Activated T-helper 17 cell treated with anti-CD3 and anti-CD28 coated beads, Interleukin-2, amount 50 U/mL, for 72 hours (primary cell): Measurements from ENCODE around the gene TMEM125. TPM values are rescaled to one million over a fixed set of nuclear protein-coding genes. Genes with fewer than 3 reads are reported as not detected.
A peak's percentile ranks its signal among the peaks of the same experiment; 100 is the strongest.

ENCODE experiments used
- ATAC-seq: fragments of 150-1000 bp; cut with Tn5 transposase; replicated peaks from 2 replicates; pipeline ENCODE4 v1.10.0; 2021; ENCODE audit warnings: mild to moderate bottlenecking, moderate library complexity
- H3K27ac Mint-ChIP-seq: one replicate; pipeline ENCODE4 v1.8.0; 2022; ENCODE audit warnings: mixed read lengths
- H3K27me3 Mint-ChIP-seq: one replicate; pipeline ENCODE4 v1.8.0; 2022; ENCODE audit warnings: mixed read lengths
- H3K36me3 Mint-ChIP-seq: one replicate; pipeline ENCODE4 v1.8.0; 2022; ENCODE audit warnings: low read depth, mild to moderate bottlenecking, mixed read lengths
- H3K4me1 Mint-ChIP-seq: one replicate; pipeline ENCODE4 v1.8.0; 2022; ENCODE audit warnings: mixed read lengths
- H3K4me3 Mint-ChIP-seq: one replicate; pipeline ENCODE4 v1.8.0; 2022; ENCODE audit warnings: mild to moderate bottlenecking, mixed read lengths
- H3K9me3 Mint-ChIP-seq: one replicate; pipeline ENCODE4 v1.8.0; 2022; ENCODE audit warnings: mixed read lengths
- total RNA-seq, 2 donors: library from RNA; stranded (reverse); gene quantifications; one replicate each; pipeline ENCODE4 v1.2.3, GENCODE V29; 2022

TMEM125 gene
- total RNA-seq, 2 donors from 2014 or later = not detected

DNA sequence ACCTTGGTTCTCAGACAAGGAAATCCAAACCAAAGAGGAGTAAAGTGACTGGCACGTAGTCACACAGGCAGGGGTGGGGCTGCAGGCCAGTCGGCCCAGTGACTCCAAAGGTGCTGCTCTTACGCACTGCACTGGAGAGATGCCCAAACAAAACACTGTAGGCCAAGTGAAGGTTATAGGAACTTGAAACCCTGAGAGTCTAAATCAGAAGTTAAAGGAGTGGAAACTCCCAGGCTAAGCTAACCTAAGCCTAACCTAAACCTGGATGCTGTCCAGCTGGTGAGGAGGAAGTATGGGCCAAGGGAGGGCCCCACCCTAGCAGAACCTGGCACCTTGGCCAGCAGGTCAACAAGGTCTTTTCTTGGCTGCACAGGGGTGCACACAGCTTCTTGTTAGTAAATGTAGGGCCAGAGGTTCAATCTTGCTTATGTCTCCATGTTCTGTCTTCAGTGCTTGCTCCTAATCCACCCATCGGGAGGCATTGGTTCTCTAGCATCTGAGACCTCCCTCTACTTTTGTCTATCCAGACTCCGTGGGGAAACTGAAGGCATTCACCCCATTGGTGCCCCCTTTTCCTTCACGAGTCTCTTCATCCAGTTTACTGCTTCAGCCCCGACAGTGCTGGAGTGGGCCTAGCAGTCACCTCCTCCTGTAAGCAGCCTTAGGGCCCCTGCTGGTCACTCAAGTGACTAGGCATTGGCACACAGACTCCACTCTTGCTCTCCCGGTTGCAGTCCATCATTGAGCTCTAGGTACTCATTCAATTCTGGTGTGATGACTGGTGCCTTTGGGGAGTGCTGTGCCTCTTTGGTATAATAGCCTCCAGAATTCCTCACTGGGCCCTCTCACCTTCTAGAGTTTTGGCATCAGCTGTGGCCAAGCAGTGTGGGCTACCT is 12.9 kb upstream of the TMEM125 start:
- Mint-ChIP-seq H3K4me1 (no peaks in the 10 kb centered on the region), H3K4me3 (no peak overlapping the region), H3K9me3 (no peaks in the 10 kb centered on the region), H3K27ac (no peak overlapping the region), H3K36me3 (no peaks in the 10 kb centered on the region), H3K27me3 (peaks cover 8% of the 10 kb centered on the region)
- ATAC-seq = no peak

DNA sequence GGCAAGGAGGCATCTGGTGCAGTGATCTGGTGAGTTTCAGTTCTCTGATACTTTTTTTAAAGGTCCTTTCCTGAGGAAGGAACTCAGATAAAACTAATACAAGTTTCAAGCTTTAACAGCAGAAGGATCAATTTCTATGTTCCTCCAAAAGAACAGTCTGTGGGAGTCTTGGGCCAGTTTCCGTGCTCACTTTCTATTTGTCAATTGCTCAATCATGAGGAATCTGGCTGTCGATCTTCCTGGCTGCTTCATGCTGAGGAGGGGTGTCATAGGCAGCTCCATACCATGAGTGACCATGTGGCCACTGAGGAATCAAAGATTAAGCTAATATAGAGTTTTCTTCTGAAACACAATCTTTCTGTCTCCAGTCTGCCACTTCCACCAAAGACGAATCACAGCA is 11.4 kb upstream of the TMEM125 start:
- H3K36me3 Mint-ChIP-seq = no peaks in the 10 kb centered on the region
- peaks cover 2% of the 10 kb centered on the region for H3K27me3 Mint-ChIP-seq
- no peak for ATAC-seq
- H3K27ac Mint-ChIP-seq = no peak overlapping the region
- H3K9me3 Mint-ChIP-seq = no peaks in the 10 kb centered on the region
- H3K4me1 Mint-ChIP-seq = no peaks in the 10 kb centered on the region
- H3K4me3 Mint-ChIP-seq = no peak overlapping the region

DNA sequence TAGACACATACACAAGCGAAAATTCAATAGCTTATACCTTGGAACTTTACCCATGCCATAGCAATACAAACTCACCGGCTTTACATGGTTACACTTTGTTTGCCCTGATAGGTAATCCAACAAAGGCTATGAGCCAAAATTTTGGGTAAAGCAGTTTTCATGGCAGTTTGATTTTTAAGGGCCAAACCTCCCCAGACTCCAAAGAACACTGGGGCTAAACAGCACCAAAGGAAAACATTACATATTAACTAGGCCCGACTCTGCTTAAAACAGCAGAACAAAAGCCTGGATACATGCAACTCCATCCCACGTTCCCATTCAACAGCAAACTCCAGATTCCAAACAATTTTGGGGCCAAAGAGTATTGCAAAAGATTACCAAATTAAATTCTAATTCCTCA is 4.4 kb upstream of the TMEM125 start:
- Mint-ChIP-seq H3K27me3 (peaks cover 17% of the 10 kb centered on the region), H3K4me1 (no peaks in the 10 kb centered on the region), H3K4me3 (no peak overlapping the region), H3K36me3 (no peaks in the 10 kb centered on the region), H3K27ac (no peak overlapping the region), H3K9me3 (peaks cover 4% of the 10 kb centered on the region)
- no peak for ATAC-seq

DNA sequence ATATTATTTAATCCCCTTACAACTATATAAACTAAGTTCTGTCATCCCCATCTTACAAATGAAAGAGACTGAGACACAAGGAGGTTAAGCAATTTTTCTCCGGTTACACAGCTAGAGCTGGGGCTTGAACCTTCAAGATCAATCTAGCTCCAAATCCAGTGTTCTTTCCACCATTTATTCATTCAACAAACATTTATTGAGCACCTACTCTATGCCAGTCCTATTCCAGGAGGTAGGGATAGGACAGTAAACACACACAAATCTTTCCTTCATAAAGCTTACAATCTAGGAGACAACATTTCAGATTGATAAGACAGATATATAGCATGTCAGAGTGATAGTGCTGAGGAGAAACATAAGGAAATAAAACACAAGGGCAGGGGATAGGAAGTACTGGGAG is 2.9 kb upstream of the TMEM125 start:
- ATAC-seq = no peak
- Mint-ChIP-seq H3K27ac (no peak overlapping the region), H3K36me3 (no peaks in the 10 kb centered on the region), H3K27me3 (peaks cover 28% of the 10 kb centered on the region), H3K4me1 (peaks cover 9% of the 10 kb centered on the region), H3K4me3 (no peak overlapping the region), H3K9me3 (peaks cover 4% of the 10 kb centered on the region)

DNA sequence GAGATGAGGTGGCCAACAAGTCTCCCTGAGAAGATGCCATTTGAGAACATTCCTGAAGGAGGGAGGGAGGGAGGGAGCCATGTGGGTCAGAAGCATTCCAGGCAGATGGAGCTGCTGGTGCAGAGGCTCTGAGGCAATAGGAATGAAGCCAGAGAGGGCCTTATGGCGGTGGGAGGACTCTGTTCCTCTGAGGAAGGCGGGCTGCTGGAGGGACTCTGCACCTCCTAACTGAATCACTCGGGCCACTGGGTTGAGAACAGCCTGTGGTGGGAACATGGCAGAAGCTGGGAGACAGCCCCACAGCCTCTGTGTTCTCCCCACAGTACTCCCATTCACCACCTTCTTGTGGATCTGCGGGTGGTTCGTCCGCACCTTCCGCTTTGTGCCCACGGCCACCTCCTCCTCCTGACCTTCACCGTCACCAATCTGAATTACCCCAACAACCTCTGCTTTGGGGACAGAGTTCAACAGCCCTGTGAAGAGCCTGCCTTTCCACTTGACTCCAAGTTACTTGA is 2.4 kb upstream of the TMEM125 start:
- H3K27ac Mint-ChIP-seq = no peak overlapping the region
- no peak for ATAC-seq
- peaks cover 10% of the 10 kb centered on the region for H3K4me1 Mint-ChIP-seq
- H3K9me3 Mint-ChIP-seq = peaks cover 4% of the 10 kb centered on the region
- H3K4me3 Mint-ChIP-seq = no peak overlapping the region
- peaks cover 29% of the 10 kb centered on the region for H3K27me3 Mint-ChIP-seq
- H3K36me3 Mint-ChIP-seq = no peaks in the 10 kb centered on the region

DNA sequence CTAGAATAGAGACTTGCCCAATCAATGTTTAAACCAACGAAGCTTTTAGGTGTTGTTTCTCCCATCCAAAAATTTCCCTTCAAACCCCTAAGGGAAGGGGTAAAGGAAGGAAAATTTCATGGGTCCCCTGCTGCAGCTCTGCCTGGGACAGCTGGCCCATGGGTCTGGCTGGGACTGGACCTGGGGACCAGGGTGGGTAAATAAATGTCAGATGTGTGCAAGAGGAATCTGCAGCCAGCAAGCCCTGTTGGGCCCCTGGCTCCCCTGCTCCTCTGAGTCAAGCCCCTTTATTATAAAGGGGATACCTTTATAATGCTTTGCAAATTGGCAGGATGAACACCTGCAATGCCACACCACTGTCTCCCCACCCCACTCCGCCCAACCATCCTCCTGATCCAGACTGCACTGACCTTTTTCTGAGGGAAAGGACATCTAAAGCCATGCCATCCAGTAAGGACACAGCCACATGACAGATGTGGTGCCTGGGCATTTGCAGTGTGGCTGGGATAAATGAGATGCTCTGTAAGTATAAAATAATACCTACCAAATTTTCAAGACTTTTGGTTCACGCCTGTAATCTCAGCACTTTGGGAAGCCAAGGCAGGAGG is 1.9 kb upstream of the TMEM125 start:
- Mint-ChIP-seq H3K27me3 (peaks cover 29% of the 10 kb centered on the region), H3K36me3 (no peaks in the 10 kb centered on the region), H3K27ac (no peak overlapping the region), H3K4me1 (peaks cover 10% of the 10 kb centered on the region), H3K4me3 (no peak overlapping the region), H3K9me3 (peaks cover 4% of the 10 kb centered on the region)
- no peak for ATAC-seq

DNA sequence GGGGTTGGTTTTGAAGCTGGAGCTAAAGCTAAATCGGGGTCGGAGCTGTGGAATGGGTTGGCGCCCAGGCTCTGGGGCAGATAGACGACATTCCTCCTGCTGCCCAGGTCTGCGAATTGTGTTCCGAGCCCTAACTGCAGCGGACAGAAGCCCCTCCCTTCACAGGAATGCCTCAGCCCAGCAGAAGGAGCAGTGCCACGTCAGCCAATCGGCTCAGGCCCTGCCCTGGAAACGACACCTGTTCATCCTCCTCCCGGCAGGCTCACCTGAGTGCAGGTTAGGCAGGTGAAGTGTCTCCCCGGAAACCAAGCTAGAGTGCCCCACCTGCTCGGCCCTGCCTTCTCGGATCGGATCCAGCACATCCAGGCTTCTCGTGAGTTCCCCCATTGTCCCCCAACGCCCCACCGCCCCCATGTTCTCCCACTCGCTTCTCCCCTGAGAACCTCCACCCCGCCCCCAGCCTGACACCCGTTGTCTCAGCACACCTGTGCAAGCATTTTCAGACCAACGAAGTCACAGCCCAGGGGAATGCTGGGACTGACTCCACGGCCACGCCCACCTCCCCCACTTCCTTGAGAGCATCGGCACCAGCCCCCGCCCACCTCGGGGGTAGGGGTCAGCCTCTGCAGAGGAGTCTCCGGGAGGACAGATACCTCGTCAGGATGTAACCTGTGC is 775 bp downstream of the TMEM125 start:
- peaks cover 21% of the 10 kb centered on the region for H3K4me1 Mint-ChIP-seq
- H3K9me3 Mint-ChIP-seq = peaks cover 6% of the 10 kb centered on the region
- H3K27ac Mint-ChIP-seq = no peak overlapping the region
- peak; percentile 26 for ATAC-seq
- H3K4me3 Mint-ChIP-seq = peak overlapping the region; percentile 58
- peaks cover 24% of the 10 kb centered on the region for H3K27me3 Mint-ChIP-seq
- no peaks in the 10 kb centered on the region for H3K36me3 Mint-ChIP-seq

DNA sequence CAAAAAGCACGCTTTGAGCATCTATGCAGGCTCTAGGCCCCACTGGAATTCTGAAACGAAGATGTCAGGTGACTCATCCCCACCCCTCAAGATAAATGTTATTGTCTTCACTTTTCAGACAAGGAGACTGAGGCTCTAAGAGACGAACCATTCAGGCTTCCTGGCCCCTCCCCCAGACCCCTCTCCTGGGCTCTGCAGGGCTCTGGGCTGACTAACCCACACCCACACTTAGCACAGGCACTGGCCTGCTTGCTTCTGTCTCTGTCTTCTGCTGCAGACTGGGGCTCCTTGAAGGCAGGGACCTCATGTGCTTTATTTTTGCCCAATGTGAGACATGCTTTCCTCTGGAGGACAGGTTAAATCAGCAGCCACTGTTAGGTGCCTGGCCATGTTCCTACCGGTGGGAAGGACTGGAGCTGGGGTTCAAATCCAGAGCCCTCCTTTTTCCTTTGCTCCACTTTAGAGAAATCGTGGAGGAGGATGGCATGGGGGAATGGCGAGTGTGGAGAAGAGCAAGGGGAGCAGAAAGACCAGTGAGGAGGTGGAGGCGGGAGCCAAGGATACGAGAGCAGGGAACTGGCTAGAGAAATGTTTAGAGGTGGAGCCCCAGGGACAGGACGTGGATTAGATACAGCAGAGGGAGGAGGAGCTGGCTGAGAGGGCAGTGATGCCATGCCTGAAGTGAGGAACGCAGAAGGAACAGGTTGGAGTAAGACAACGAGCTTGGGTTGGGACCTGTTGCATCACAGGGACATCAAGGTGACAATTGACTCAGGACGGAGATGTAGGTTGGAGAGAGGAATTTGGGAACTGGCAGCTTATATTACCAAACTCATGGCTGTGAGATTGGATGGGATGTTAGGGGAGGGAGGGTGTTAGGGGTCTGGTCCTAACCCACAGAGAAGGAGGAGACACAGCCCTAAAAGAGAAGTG is 1.7 kb downstream of the TMEM125 start:
- ATAC-seq = peak; percentile 34
- Mint-ChIP-seq H3K27ac (peak overlapping the region; percentile 25), H3K4me1 (peaks cover 21% of the 10 kb centered on the region), H3K9me3 (peaks cover 6% of the 10 kb centered on the region), H3K4me3 (peak overlapping the region; percentile 58), H3K36me3 (no peaks in the 10 kb centered on the region), H3K27me3 (peaks cover 24% of the 10 kb centered on the region)

DNA sequence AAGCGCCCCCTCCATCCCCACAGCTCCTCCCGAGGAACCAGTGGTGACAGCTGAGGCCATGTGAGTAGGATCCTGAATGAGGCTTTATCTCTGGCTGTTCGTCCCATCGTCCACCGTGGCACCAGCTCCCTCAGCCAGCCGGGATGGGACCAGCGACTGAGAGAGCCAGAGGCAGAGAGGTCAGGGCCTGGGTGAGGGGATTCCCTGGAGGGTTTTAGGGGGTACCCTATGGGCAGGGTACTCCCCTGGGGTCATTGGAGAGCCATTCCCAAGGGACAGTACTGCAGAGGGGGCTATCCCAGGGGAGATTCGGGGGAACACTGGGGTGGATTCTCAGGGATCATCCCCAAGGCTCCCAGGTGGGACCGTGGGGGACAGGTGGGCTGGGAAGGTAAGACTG is 2.4 kb downstream of the TMEM125 start:
- H3K27ac Mint-ChIP-seq = no peak overlapping the region
- H3K36me3 Mint-ChIP-seq = no peaks in the 10 kb centered on the region
- peaks cover 24% of the 10 kb centered on the region for H3K27me3 Mint-ChIP-seq
- no peak overlapping the region for H3K4me3 Mint-ChIP-seq
- ATAC-seq = no peak
- peaks cover 21% of the 10 kb centered on the region for H3K4me1 Mint-ChIP-seq
- peaks cover 6% of the 10 kb centered on the region for H3K9me3 Mint-ChIP-seq

DNA sequence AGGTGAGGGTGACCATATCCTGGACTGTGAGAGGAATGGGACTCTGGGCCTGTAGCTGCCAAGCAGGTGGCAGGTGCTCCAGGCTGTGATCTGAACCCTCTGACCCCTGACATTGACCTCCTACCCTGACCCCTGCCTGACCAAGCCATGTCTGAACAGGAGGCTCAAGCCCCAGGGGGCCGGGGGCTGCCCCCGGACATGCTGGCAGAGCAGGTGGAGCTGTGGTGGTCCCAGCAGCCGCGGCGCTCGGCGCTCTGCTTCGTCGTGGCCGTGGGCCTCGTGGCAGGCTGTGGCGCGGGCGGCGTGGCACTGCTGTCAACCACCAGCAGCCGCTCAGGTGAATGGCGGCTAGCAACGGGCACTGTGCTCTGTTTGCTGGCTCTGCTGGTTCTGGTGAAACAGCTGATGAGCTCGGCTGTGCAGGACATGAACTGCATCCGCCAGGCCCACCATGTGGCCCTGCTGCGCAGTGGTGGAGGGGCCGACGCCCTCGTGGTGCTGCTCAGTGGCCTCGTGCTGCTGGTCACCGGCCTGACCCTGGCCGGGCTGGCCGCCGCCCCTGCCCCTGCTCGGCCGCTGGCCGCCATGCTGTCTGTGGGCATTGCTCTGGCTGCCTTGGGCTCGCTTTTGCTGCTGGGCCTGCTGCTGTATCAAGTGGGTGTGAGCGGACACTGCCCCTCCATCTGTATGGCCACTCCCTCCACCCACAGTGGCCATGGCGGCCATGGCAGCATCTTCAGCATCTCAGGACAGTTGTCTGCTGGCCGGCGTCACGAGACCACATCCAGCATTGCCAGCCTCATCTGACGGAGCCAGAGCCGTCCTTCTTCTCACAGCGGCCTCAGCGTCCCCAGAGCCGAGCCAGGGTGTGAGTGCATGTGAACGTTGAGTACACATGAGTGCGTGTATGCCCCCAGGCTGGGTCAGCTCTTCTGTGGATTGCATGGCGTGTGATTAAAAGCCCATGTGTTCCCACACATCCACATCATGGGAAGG is 3.1 kb downstream of the TMEM125 start:
- Mint-ChIP-seq H3K4me3 (no peak overlapping the region), H3K27ac (no peak overlapping the region)

DNA sequence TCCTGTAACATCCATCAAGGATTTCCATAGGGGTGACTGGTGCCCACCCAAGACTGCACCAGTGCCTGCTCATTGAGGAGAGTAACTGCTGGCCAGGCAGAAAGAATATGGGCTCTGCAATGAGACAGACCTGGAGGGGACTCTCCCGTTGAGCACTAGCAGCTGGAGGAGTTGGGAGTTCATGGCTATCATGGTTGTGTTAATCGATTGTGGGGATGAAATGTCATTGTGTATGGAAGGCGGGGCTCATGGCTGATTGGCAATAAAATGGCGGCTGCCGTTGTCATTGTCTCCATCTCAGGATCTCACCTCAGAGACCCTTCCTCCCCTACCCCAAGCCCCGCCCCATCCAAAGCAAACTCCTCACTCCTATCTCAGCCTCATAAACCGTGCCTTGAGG is 3.9 kb downstream of the TMEM125 start:
- H3K4me1 Mint-ChIP-seq = peaks cover 21% of the 10 kb centered on the region
- no peak overlapping the region for H3K27ac Mint-ChIP-seq
- peaks cover 6% of the 10 kb centered on the region for H3K9me3 Mint-ChIP-seq
- H3K27me3 Mint-ChIP-seq = peaks cover 24% of the 10 kb centered on the region
- no peaks in the 10 kb centered on the region for H3K36me3 Mint-ChIP-seq
- ATAC-seq = no peak
- H3K4me3 Mint-ChIP-seq = no peak overlapping the region

More for the DNA sequence above, 3.1 kb downstream of the TMEM125 start:
- H3K36me3 Mint-ChIP-seq = no peaks in the 10 kb centered on the region
- peaks cover 6% of the 10 kb centered on the region for H3K9me3 Mint-ChIP-seq
- H3K27me3 Mint-ChIP-seq = peaks cover 24% of the 10 kb centered on the region
- ATAC-seq = no peak
- H3K4me1 Mint-ChIP-seq = peaks cover 21% of the 10 kb centered on the region

DNA sequence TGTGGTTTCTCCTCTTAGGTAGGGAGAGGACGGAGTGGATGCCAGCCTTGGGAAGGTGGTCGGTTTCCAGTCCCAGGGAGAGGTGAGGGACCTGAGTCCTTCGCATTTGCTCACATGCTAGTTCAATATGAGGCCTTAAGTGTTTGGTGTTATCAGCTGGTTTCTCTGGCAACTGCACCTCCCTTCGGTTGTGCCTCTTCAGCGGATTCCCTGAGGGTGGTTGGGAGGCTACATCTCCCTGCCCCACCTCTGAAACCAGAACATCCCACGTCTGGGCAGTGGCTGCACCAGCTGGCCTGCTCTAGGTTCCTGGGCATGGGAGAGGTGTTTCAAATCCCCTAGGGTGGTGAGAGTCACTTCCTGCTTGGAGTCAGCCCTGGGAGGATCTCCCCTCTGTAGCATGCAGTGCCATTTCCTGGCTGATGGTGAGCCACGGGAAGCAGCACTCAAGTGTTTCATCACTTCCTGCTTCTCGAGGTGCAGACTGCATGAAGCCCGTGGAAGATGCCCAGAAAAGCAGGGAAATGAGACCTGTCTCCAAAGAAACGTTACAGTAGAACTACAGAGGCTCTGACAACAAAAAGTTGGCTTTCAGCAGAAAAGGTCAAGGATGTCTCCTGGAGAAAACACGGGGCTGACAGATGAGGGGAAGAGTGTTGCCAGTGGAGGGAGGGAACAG is 4.5 kb downstream of the TMEM125 start:
- H3K36me3 Mint-ChIP-seq = no peaks in the 10 kb centered on the region
- peaks cover 21% of the 10 kb centered on the region for H3K4me1 Mint-ChIP-seq
- H3K4me3 Mint-ChIP-seq = peak overlapping the region; percentile 73
- ATAC-seq = peak; percentile 73
- H3K27me3 Mint-ChIP-seq = peaks cover 23% of the 10 kb centered on the region
- peaks cover 6% of the 10 kb centered on the region for H3K9me3 Mint-ChIP-seq
- peak overlapping the region; percentile 93 for H3K27ac Mint-ChIP-seq
